Panc1 (cell line): ENCODE measurements around the gene ELAC1. TPM values are rescaled to one million over a fixed set of nuclear protein-coding genes. Genes with fewer than 3 reads are reported as not detected.

Source experiments
- ATAC-seq: fragments of 200-7000 bp; cut with Tn5 transposase; 2 replicates; pipeline ENCODE4 v1.9.1; 2020; ENCODE audit warnings: mild to moderate bottlenecking, moderate library complexity
- BruUV-seq: library from RNA; stranded (reverse); fragments of 400-500 nt; replicated peaks from 2 replicates; lab custom pipeline; 2021; lab: Mats Ljungman, UMichigan
- CTCF ChIA-PET: fragments of 300-600 bp; sonication (Branson Sonifier 250); formaldehyde crosslinking; loops from one replicate; lab custom pipeline; 2022; ENCODE audit warnings: antibody characterized with exemption; lab: Charles Lee
- POLR2A ChIA-PET: fragments of 300-600 bp; sonication (Branson Sonifier 250); formaldehyde crosslinking; loops from one replicate; lab custom pipeline; 2022; ENCODE audit warnings: antibody characterized with exemption; lab: Charles Lee
- DNase-seq: peaks from one replicate; pipeline ENCODE4 v3.0.0-alpha.2; 2010; ENCODE audit warnings: low read depth, low spot score
- H3K27ac ChIP-seq: 2 replicates; pipeline ENCODE4 v1.5.1; 2011; ENCODE audit warnings: mild to moderate bottlenecking, low read length, inconsistent platforms
- H3K27me3 ChIP-seq: fragments of 200-500 bp; sonication (Bioruptor generic); 2 replicates; pipeline ENCODE4 v1.6.0; 2014; ENCODE audit warnings: low read length, inconsistent platforms; ENCODE audit not compliant: control insufficient read depth, insufficient read depth
- H3K36me3 ChIP-seq: fragments of 200-500 bp; sonication (Bioruptor generic); 2 replicates; pipeline ENCODE4 v1.5.1; 2014; ENCODE audit warnings: inconsistent platforms, mild to moderate bottlenecking, low read length, moderate library complexity; ENCODE audit not compliant: control insufficient read depth, insufficient read depth
- H3K4me1 ChIP-seq: 2 replicates; pipeline ENCODE4 v1.5.1; 2011; ENCODE audit warnings: inconsistent platforms, mild to moderate bottlenecking, low read length, moderate library complexity; ENCODE audit not compliant: control insufficient read depth, insufficient read depth
- H3K4me3 ChIP-seq, 2 experiments: 2 replicates each; pipeline ENCODE4 v1.5.1; 2011 to 2012; ENCODE audit warnings: low read depth in 2 of 2, low read length in 2 of 2, mild to moderate bottlenecking in 2 of 2, inconsistent platforms in 1 of 2, moderate library complexity in 1 of 2
- H3K9me3 ChIP-seq: fragments of 200-500 bp; sonication (Bioruptor generic); 2 replicates; pipeline ENCODE4 v1.5.1; 2014; ENCODE audit warnings: low read depth, mild to moderate bottlenecking, inconsistent platforms, low read length, moderate library complexity; ENCODE audit not compliant: control insufficient read depth, insufficient read depth
- CTCF ChIP-seq: fragments of 450-650 bp; IDR thresholded peaks from 2 replicates; pipeline ENCODE4 v1.5.1; 2017; ENCODE audit warnings: mild to moderate bottlenecking
- POLR2AphosphoS5 ChIP-seq: IDR thresholded peaks from 2 replicates; pipeline ENCODE4 v1.6.1; 2012; ENCODE audit warnings: mild to moderate bottlenecking, low read depth, low read length, moderate library complexity
- REST ChIP-seq, 2 experiments: IDR thresholded peaks; 2 replicates each; pipeline ENCODE4 v1.6.1; 2011 to 2012; ENCODE audit warnings: low read depth in 2 of 2, control low read depth in 1 of 2, low read length in 1 of 2, mild to moderate bottlenecking in 1 of 2, moderate library complexity in 1 of 2; ENCODE audit not compliant: insufficient read depth in 1 of 2
- SIN3A ChIP-seq: IDR thresholded peaks from 2 replicates; pipeline ENCODE4 v1.6.1; 2012; ENCODE audit warnings: low read depth, mild to moderate bottlenecking, low read length, moderate library complexity, borderline replicate concordance; ENCODE audit not compliant: insufficient read depth
- TCF7L2 ChIP-seq: IDR thresholded peaks from 2 replicates; pipeline ENCODE4 v1.6.1; 2011; ENCODE audit warnings: mild to moderate bottlenecking, low read depth, low read length, inconsistent platforms
- in situ Hi-C: cut with HindIII; loops from 2 replicates; pipeline ENCODE4 v1.10.0; 2016; ENCODE audit warnings: low sequenced_read_pairs, low pct_unique_long_range_greater_than_20kb
- intact Hi-C: fragments of 100-400 bp; cut with micrococcal nuclease; formaldehyde crosslinking; loops from one replicate; pipeline ENCODE4 v1.10.0; 2022; ENCODE audit not compliant: unreplicated experiment
- total RNA-seq: library from RNA; stranded (reverse); gene quantifications from one replicate; pipeline ENCODE4 v1.2.1, GENCODE V29; 2021; ENCODE audit not compliant: unreplicated experiment

Gene ELAC1
- total RNA-seq, 1 experiment from 2014 or later, result 4.6 TPM

- TF ChIP-seq TCF7L2 (no peak), REST (IDR thresholded peaks at IDR 0.05; ENCODE audit: insufficient read depth in 1 of 2, low read depth in 2 of 2, low read length in 1 of 2) (no peak), CTCF (no peak), POLR2AphosphoS5 (no peak), SIN3A (no peak)
- CTCF ChIA-PET, result no interaction called here
- no peaks in the 10 kb centered on the region for H3K9me3 ChIP-seq
- DNase-seq, result no peak
- intact Hi-C loops (no loop called here), in situ Hi-C loops (no loop called here)
- POLR2A ChIA-PET, result no interaction called here
- H3K4me1 ChIP-seq, result no peaks in the 10 kb centered on the region
- H3K4me3 ChIP-seq, result no peak overlapping the region
- no peaks in the 10 kb centered on the region; the same call in 1 of the 2 replicates for H3K27me3 ChIP-seq
- BruUV-seq, result no TSS peak
- no peak for ATAC-seq
- H3K36me3 ChIP-seq, result no peaks in the 10 kb centered on the region
- H3K27ac ChIP-seq, result no peak overlapping the region
Measured at GRCh38 chr18:51013259-51013658, 45.4 kb downstream of the ELAC1 start.

GRCh38 chr18:51017140-51017879, 49.5 kb downstream of the ELAC1 start:
- ATAC-seq (no peak), DNase-seq (no peak)
- ChIA-PET POLR2A (no interaction called here), CTCF (no interaction called here)
- intact Hi-C loops, result no loop called here
- H3K4me3 ChIP-seq, result no peak overlapping the region
- TF ChIP-seq CTCF (no peak), SIN3A (no peak), REST (IDR thresholded peaks at IDR 0.05; ENCODE audit: insufficient read depth in 1 of 2, low read depth in 2 of 2, low read length in 1 of 2) (no peak), TCF7L2 (no peak), POLR2AphosphoS5 (no peak)
- no TSS peak for BruUV-seq
- H3K9me3 ChIP-seq, result no peaks in the 10 kb centered on the region
- H3K4me1 ChIP-seq, result no peaks in the 10 kb centered on the region
- H3K27me3 ChIP-seq, result no peaks in the 10 kb centered on the region
- in situ Hi-C loops, result no loop called here
- H3K36me3 ChIP-seq, result no peaks in the 10 kb centered on the region
- no peak overlapping the region for H3K27ac ChIP-seq
